Progenitor cell of endocrine pancreas (in vitro differentiated cells): ENCODE data around the gene CXorf58. TPM values are rescaled to one million over a fixed set of nuclear protein-coding genes. Genes with fewer than 3 reads are reported as not detected.
"Not testable (repeated sequence)": the region's sequence is repeated elsewhere in the genome, so short reads cannot be mapped to it uniquely, and the experiment has no call there.

Experiments used
- DNase-seq: peaks from one replicate; pipeline ENCODE4 v3.0.0; 2021; ENCODE audit warnings: low spot score; ENCODE audit not compliant: unreplicated experiment
- H3K27ac Mint-ChIP-seq: 2 replicates; pipeline ENCODE4 v1.8.0; 2021; ENCODE audit warnings: mild to moderate bottlenecking, moderate library complexity, mixed read lengths
- H3K27me3 Mint-ChIP-seq: 2 replicates; pipeline ENCODE4 v1.8.0; 2021; ENCODE audit warnings: mixed read lengths
- H3K36me3 Mint-ChIP-seq: 2 replicates; pipeline ENCODE4 v1.8.0; 2022; ENCODE audit warnings: mixed read lengths; ENCODE audit not compliant: insufficient read depth
- H3K4me1 Mint-ChIP-seq: 2 replicates; pipeline ENCODE4 v1.8.0; 2021; ENCODE audit warnings: low read depth, mixed read lengths
- H3K4me3 Mint-ChIP-seq: 2 replicates; pipeline ENCODE4 v1.8.0; 2021; ENCODE audit warnings: low read depth, mild to moderate bottlenecking, moderate library complexity, mixed read lengths
- H3K9me3 Mint-ChIP-seq: 2 replicates; pipeline ENCODE4 v1.8.0; 2021; ENCODE audit warnings: low read depth, mixed read lengths
- total RNA-seq: library from RNA; stranded (reverse); gene quantifications from 2 replicates; pipeline ENCODE4 v1.2.1, GENCODE V29; 2021
- TF ChIP-seq, protein P1 (sequence below): fragments of 200-600 bp; sonication (generic); IDR thresholded peaks from one replicate; pipeline ENCODE4 v1.5.0; 2021; ENCODE audit warnings: antibody characterized with exemption, mild to moderate bottlenecking; ENCODE audit not compliant: unreplicated experiment

Gene CXorf58
- total RNA-seq, 1 donor from 2014 or later: 0.22 TPM

- TF ChIP-seq, protein P1, sequence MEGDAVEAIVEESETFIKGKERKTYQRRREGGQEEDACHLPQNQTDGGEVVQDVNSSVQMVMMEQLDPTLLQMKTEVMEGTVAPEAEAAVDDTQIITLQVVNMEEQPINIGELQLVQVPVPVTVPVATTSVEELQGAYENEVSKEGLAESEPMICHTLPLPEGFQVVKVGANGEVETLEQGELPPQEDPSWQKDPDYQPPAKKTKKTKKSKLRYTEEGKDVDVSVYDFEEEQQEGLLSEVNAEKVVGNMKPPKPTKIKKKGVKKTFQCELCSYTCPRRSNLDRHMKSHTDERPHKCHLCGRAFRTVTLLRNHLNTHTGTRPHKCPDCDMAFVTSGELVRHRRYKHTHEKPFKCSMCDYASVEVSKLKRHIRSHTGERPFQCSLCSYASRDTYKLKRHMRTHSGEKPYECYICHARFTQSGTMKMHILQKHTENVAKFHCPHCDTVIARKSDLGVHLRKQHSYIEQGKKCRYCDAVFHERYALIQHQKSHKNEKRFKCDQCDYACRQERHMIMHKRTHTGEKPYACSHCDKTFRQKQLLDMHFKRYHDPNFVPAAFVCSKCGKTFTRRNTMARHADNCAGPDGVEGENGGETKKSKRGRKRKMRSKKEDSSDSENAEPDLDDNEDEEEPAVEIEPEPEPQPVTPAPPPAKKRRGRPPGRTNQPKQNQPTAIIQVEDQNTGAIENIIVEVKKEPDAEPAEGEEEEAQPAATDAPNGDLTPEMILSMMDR: no peak
- Mint-ChIP-seq H3K4me3 (no peak overlapping the region), H3K27ac (no peak overlapping the region), H3K36me3 (no peaks in the 10 kb centered on the region), H3K27me3 (no peaks in the 10 kb centered on the region), H3K4me1 (no peaks in the 10 kb centered on the region), H3K9me3 (no peaks in the 10 kb centered on the region)
- no peak for DNase-seq
Measured at GRCh38 chrX:23952984-23953907, 45.4 kb downstream of the CXorf58 start.

- Mint-ChIP-seq H3K4me1 (no peaks in the 10 kb centered on the region), H3K9me3 (no peaks in the 10 kb centered on the region), H3K27ac (no peak overlapping the region), H3K36me3 (no peaks in the 10 kb centered on the region), H3K4me3 (no peak overlapping the region), H3K27me3 (no peaks in the 10 kb centered on the region)
- TF ChIP-seq, protein P1: no peak
- DNase-seq: no peak
Measured at GRCh38 chrX:23953908-23954269, 46.1 kb downstream of the CXorf58 start.

GRCh38 chrX:23954396-23954795 lies 46.6 kb downstream of the CXorf58 start:
- Mint-ChIP-seq H3K4me1 (no peaks in the 10 kb centered on the region), H3K36me3 (no peaks in the 10 kb centered on the region), H3K27me3 (no peaks in the 10 kb centered on the region), H3K27ac (no peak overlapping the region), H3K9me3 (no peaks in the 10 kb centered on the region), H3K4me3 (no peak overlapping the region)
- TF ChIP-seq, protein P1: no peak
- no peak for DNase-seq

DNA sequence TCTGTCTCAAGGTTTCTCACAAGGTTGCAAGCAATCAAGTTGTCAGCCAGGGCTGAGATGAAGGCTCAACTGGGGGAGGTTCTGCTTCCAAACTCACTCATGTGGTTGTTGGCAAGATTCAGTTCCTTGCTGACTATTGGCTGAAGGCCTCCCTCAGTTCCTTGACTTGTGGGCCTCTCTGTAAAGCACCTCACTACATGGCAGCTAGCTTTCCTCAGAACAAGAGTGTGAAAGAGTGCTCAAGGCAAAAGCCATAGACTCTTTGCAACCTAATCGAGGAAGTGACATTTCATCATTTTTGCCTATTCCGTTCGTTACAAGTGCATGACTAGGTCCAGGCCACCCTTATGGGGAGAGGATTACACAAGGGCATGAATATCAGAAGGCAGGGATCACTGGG lies 52.0 kb downstream of the CXorf58 start:
- Mint-ChIP-seq H3K4me3 (no peak overlapping the region), H3K4me1 (no peaks in the 10 kb centered on the region), H3K9me3 (no peaks in the 10 kb centered on the region), H3K27ac (no peak overlapping the region), H3K36me3 (no peaks in the 10 kb centered on the region), H3K27me3 (no peaks in the 10 kb centered on the region)
- DNase-seq: no peak
- TF ChIP-seq, protein P1: no peak

- no peaks in the 10 kb centered on the region for H3K4me1 Mint-ChIP-seq
- TF ChIP-seq, protein P1: no peak
Measured at GRCh38 chrX:23964191-23964590, 56.4 kb downstream of the CXorf58 start.

GRCh38 chrX:23965630-23966029 lies 57.8 kb downstream of the CXorf58 start:
- H3K36me3 Mint-ChIP-seq, H3K27me3 Mint-ChIP-seq, H3K4me1 Mint-ChIP-seq, H3K4me3 Mint-ChIP-seq, DNase-seq, H3K9me3 Mint-ChIP-seq, H3K27ac Mint-ChIP-seq: not testable (repeated sequence)

More at GRCh38 chrX:23964191-23964590, 56.4 kb downstream of the CXorf58 start:
- Mint-ChIP-seq H3K27me3 (no peaks in the 10 kb centered on the region), H3K9me3 (peaks cover 9% of the 10 kb centered on the region), H3K27ac (no peak overlapping the region), H3K36me3 (no peaks in the 10 kb centered on the region), H3K4me3 (no peak overlapping the region)
- no peak for DNase-seq
